ENCODE measurements around the gene ACBD4.

ACBD4 gene

DNA sequence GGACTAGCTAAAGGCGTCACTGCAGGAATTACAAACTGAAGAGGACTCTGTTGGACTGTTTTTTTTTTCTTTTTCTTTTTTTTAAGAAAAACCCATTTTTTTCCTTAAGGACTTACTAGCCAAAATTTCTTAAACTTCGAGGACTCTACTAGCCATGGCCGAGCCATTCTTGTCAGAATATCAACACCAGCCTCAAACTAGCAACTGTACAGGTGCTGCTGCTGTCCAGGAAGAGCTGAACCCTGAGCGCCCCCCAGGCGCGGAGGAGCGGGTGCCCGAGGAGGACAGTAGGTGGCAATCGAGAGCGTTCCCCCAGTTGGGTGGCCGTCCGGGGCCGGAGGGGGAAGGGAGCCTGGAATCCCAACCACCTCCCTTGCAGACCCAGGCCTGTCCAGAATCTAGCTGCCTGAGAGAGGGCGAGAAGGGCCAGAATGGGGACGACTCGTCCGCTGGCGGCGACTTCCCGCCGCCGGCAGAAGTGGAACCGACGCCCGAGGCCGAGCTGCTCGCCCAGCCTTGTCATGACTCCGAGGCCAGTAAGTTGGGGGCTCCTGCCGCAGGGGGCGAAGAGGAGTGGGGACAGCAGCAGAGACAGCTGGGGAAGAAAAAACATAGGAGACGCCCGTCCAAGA, 13.7 kb downstream of the ACBD4 start (continued):
- TF ChIP-seq, protein P1, sequence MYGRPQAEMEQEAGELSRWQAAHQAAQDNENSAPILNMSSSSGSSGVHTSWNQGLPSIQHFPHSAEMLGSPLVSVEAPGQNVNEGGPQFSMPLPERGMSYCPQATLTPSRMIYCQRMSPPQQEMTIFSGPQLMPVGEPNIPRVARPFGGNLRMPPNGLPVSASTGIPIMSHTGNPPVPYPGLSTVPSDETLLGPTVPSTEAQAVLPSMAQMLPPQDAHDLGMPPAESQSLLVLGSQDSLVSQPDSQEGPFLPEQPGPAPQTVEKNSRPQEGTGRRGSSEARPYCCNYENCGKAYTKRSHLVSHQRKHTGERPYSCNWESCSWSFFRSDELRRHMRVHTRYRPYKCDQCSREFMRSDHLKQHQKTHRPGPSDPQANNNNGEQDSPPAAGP (tag by site-specific recombination; IDR thresholded peaks at IDR 0.05) = 0 out of 2 replicates have a peak, but pooled peaks have one; percentile 20
- TF ChIP-seq, protein P2, sequence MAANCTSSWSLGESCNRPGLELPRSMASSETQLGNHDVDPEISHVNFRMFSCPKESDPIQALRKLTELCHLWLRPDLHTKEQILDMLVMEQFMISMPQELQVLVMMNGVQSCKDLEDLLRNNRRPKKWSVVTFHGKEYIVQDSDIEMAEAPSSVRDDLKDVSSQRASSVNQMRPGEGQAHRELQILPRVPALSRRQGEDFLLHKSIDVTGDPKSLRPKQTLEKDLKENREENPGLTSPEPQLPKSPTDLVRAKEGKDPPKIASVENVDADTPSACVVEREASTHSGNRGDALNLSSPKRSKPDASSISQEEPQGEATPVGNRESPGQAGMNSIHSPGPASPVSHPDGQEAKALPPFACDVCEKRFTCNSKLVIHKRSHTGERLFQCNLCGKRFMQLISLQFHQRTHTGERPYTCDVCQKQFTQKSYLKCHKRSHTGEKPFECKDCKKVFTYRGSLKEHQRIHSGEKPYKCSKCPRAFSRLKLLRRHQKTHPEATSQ (tag by site-specific recombination; IDR thresholded peaks at IDR 0.05) = no peak
- TF ChIP-seq ZNF114 (tag by site-specific recombination; IDR thresholded peaks at IDR 0.05) = no peak
- TF ChIP-seq ZNF596 (tag by site-specific recombination; IDR thresholded peaks at IDR 0.05) = 0 out of 2 replicates have a peak, but pooled peaks have one; percentile 6
- no peak for TF ChIP-seq ZNF426 (tag by site-specific recombination; IDR thresholded peaks at IDR 0.05)
- TF ChIP-seq, protein P3, sequence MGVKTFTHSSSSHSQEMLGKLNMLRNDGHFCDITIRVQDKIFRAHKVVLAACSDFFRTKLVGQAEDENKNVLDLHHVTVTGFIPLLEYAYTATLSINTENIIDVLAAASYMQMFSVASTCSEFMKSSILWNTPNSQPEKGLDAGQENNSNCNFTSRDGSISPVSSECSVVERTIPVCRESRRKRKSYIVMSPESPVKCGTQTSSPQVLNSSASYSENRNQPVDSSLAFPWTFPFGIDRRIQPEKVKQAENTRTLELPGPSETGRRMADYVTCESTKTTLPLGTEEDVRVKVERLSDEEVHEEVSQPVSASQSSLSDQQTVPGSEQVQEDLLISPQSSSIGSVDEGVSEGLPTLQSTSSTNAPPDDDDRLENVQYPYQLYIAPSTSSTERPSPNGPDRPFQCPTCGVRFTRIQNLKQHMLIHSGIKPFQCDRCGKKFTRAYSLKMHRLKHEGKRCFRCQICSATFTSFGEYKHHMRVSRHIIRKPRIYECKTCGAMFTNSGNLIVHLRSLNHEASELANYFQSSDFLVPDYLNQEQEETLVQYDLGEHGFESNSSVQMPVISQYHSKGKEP (tag by site-specific recombination; IDR thresholded peaks at IDR 0.05) = 0 out of 2 replicates have a peak, but pooled peaks have one; percentile 31
- no peak for TF ChIP-seq ZBTB17 (tag by site-specific recombination; IDR thresholded peaks at IDR 0.05)
- TF ChIP-seq ZNF157 (tag by site-specific recombination; IDR thresholded peaks at IDR 0.05) = no peak
- no peak for TF ChIP-seq ZBTB1 (tag by site-specific recombination; IDR thresholded peaks at IDR 0.05)
- TF ChIP-seq, protein P4, sequence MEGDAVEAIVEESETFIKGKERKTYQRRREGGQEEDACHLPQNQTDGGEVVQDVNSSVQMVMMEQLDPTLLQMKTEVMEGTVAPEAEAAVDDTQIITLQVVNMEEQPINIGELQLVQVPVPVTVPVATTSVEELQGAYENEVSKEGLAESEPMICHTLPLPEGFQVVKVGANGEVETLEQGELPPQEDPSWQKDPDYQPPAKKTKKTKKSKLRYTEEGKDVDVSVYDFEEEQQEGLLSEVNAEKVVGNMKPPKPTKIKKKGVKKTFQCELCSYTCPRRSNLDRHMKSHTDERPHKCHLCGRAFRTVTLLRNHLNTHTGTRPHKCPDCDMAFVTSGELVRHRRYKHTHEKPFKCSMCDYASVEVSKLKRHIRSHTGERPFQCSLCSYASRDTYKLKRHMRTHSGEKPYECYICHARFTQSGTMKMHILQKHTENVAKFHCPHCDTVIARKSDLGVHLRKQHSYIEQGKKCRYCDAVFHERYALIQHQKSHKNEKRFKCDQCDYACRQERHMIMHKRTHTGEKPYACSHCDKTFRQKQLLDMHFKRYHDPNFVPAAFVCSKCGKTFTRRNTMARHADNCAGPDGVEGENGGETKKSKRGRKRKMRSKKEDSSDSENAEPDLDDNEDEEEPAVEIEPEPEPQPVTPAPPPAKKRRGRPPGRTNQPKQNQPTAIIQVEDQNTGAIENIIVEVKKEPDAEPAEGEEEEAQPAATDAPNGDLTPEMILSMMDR (tag by site-specific recombination; IDR thresholded peaks at IDR 0.05) = peak; percentile 98
- TF ChIP-seq ZNF121 (tag by site-specific recombination; IDR thresholded peaks at IDR 0.05) = no peak
- no peak; the same call in 1 of the 2 replicates for TF ChIP-seq ZNF501 (tag by site-specific recombination; IDR thresholded peaks at IDR 0.05)
- no peak for TF ChIP-seq SETDB1 (IDR thresholded peaks at IDR 0.05; ENCODE audit: insufficient read length, low read length)
- no peak for TF ChIP-seq ZSCAN16 (tag by site-specific recombination; IDR thresholded peaks at IDR 0.05)
- TF ChIP-seq ZNF112 (tag by site-specific recombination; IDR thresholded peaks at IDR 0.05) = no peak
- TF ChIP-seq ZBTB20 (tag by site-specific recombination; IDR thresholded peaks at IDR 0.05) = peak; percentile 46; the same call in 1 of the 2 replicates
- TF ChIP-seq ZNF560 (tag by site-specific recombination; IDR thresholded peaks at IDR 0.05; ENCODE audit: borderline replicate concordance) = no peak
- no peak for TF ChIP-seq ZNF626 (tag by site-specific recombination; IDR thresholded peaks at IDR 0.05)
- no peak for TF ChIP-seq ZNF155 (tag by site-specific recombination; IDR thresholded peaks at IDR 0.05)
- TF ChIP-seq ZNF214 (tag by site-specific recombination; IDR thresholded peaks at IDR 0.05; ENCODE audit: borderline replicate concordance) = no peak
- no peak for TF ChIP-seq ZNF549 (tag by site-specific recombination; IDR thresholded peaks at IDR 0.05)
- TF ChIP-seq KLF8 (tag by site-specific recombination; IDR thresholded peaks at IDR 0.05) = peak; percentile 46; the same call in 1 of the 2 replicates
- TF ChIP-seq ZIC2 (tag by site-specific recombination; IDR thresholded peaks at IDR 0.05) = 0 out of 2 replicates have a peak, but pooled peaks have one; percentile 6
- TF ChIP-seq ZFP37 (tag by site-specific recombination; IDR thresholded peaks at IDR 0.05) = no peak
- TF ChIP-seq ZNF792 (tag by site-specific recombination; IDR thresholded peaks at IDR 0.05) = no peak
- TF ChIP-seq ZNF658 (tag by site-specific recombination; IDR thresholded peaks at IDR 0.05) = no peak
- peak; percentile 88 for TF ChIP-seq GLIS2 (tag by site-specific recombination; IDR thresholded peaks at IDR 0.05)
- no peak for TF ChIP-seq KLF10 (tag by site-specific recombination; IDR thresholded peaks at IDR 0.05)
- TF ChIP-seq MEIS1 (CRISPR knock-in tag; IDR thresholded peaks at IDR 0.05; ENCODE audit: borderline replicate concordance) = no peak
- TF ChIP-seq ZNF335 (tag by site-specific recombination; conservative IDR thresholded peaks at IDR 0.05) = peak; percentile 58
- TF ChIP-seq ZNF138 (tag by site-specific recombination; IDR thresholded peaks at IDR 0.05; ENCODE audit: borderline replicate concordance) = no peak
- TF ChIP-seq ZNF366 (tag by site-specific recombination; conservative IDR thresholded peaks at IDR 0.05) = no peak
- TF ChIP-seq, protein P5, sequence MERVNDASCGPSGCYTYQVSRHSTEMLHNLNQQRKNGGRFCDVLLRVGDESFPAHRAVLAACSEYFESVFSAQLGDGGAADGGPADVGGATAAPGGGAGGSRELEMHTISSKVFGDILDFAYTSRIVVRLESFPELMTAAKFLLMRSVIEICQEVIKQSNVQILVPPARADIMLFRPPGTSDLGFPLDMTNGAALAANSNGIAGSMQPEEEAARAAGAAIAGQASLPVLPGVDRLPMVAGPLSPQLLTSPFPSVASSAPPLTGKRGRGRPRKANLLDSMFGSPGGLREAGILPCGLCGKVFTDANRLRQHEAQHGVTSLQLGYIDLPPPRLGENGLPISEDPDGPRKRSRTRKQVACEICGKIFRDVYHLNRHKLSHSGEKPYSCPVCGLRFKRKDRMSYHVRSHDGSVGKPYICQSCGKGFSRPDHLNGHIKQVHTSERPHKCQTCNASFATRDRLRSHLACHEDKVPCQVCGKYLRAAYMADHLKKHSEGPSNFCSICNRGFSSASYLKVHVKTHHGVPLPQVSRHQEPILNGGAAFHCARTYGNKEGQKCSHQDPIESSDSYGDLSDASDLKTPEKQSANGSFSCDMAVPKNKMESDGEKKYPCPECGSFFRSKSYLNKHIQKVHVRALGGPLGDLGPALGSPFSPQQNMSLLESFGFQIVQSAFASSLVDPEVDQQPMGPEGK (tag by site-specific recombination; IDR thresholded peaks at IDR 0.05) = peak; percentile 89
- TF ChIP-seq ZNF558 (tag by site-specific recombination; IDR thresholded peaks at IDR 0.05) = no peak
- no peak for TF ChIP-seq ZNF140 (tag by site-specific recombination; IDR thresholded peaks at IDR 0.05)

All from HEK293 (cell line).